ENCODE measurements around the gene CLTC.

DNA sequence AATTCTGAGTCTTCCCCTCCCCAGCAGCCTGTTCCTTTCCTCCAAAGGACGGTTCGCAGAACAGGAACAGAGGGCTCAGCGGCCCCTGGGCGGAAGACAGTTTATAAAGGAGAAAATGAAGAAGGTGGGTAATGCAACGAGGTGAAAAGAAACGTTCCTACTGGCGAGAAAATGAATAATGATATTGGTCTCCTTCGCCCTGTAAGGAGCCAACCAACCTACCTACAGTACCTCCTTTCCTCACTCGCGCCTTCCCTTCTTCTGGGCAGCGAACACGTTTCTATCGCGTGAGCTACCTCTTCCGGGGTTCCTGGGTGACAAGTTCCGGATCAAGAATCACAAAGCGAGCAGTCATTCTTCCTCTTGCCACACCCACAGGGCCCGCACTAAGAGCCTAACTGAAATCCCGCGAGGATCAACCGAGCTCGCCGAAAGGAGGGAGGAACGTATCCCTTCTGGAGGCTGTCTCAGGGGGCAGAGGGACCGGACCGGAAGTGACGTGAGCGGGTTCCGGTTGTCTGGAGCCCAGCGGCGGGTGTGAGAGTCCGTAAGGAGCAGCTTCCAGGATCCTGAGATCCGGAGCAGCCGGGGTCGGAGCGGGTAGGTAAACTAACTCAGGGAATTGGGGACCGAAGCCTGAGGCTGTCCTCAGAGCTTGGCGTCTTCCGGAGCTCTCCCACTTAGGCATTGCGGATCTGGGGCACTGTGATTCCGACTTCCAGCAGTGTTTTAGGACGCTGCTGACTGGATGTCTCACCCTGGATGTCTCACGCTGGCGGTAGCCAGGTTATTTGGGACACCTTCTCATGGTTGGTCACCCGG, 87.7 kb downstream of the CLTC start, which contains the start of the genes PTRH2 and VMP1:
- TF ChIP-seq CTCF (IDR thresholded peaks at IDR 0.05) = no peak
- no peak for TF ChIP-seq ATF6 (CRISPR knock-in tag; IDR thresholded peaks at IDR 0.05)
- TF ChIP-seq TEAD4 (CRISPR knock-in tag; IDR thresholded peaks at IDR 0.05) = no peak

Data from WTC11 (cell line).